Activated CD4-positive, alpha-beta T cell treated with anti-CD3 and anti-CD28 coated beads for 1 hour (primary cell): ENCODE results near the gene SKA1.
"Not testable (repeated sequence)": the region's sequence is repeated elsewhere in the genome, so short reads cannot be mapped to it uniquely, and the experiment has no call there.

ENCODE experiments used
- DNase-seq: peaks from one replicate; pipeline ENCODE4 v3.0.0-alpha.2; 2020

SKA1 gene

GRCh38 chr18:50396005-50396660 is 21.3 kb downstream of the SKA1 start:
- no peak for DNase-seq

- no peak for DNase-seq
Measured at GRCh38 chr18:50397023-50397422, 22.2 kb downstream of the SKA1 start.

- DNase-seq, result no peak
Measured at GRCh38 chr18:50398099-50398498, 23.3 kb downstream of the SKA1 start.

- no peak for DNase-seq
Measured at GRCh38 chr18:50398947-50399346, 24.1 kb downstream of the SKA1 start.

GRCh38 chr18:50399582-50399981 is 24.7 kb downstream of the SKA1 start:
- DNase-seq, result no peak

- not testable (repeated sequence) for DNase-seq
Measured at GRCh38 chr18:50400438-50400837, 25.6 kb downstream of the SKA1 start.

GRCh38 chr18:50401295-50401694 is 26.4 kb downstream of the SKA1 start:
- DNase-seq, result no peak

GRCh38 chr18:50401888-50402287 is 27.0 kb downstream of the SKA1 start:
- no peak for DNase-seq

- not testable (repeated sequence) for DNase-seq
Measured at GRCh38 chr18:50404752-50405581, 30.1 kb downstream of the SKA1 start.

- no peak for DNase-seq
Measured at GRCh38 chr18:50405582-50406271, 30.9 kb downstream of the SKA1 start.

GRCh38 chr18:50409236-50409635 is 34.4 kb downstream of the SKA1 start:
- no peak for DNase-seq

- DNase-seq, result no peak
Measured at GRCh38 chr18:50410008-50410407, 35.2 kb downstream of the SKA1 start.

GRCh38 chr18:50410894-50411293 is 36.0 kb downstream of the SKA1 start:
- no peak for DNase-seq

GRCh38 chr18:50416832-50417231 is 42.0 kb downstream of the SKA1 start:
- not testable (repeated sequence) for DNase-seq

GRCh38 chr18:50417705-50418104 is 42.9 kb downstream of the SKA1 start:
- not testable (repeated sequence) for DNase-seq

- no peak for DNase-seq
Measured at GRCh38 chr18:50418650-50419049, 43.8 kb downstream of the SKA1 start.

GRCh38 chr18:50422286-50422898 is 47.5 kb downstream of the SKA1 start:
- no peak for DNase-seq

- no peak for DNase-seq
Measured at GRCh38 chr18:50424877-50425690, 50.2 kb downstream of the SKA1 start.

- DNase-seq, result no peak
Measured at GRCh38 chr18:50427896-50428295, 53.0 kb downstream of the SKA1 start.

GRCh38 chr18:50428531-50429206 is 53.8 kb downstream of the SKA1 start:
- no peak for DNase-seq

- no peak for DNase-seq
Measured at GRCh38 chr18:50429207-50429948, 54.5 kb downstream of the SKA1 start.
